Inflammatory macrophage (primary cell): ENCODE measurements around the gene INTS4.
"Not testable (repeated sequence)": the region's sequence is repeated elsewhere in the genome, so short reads cannot be mapped to it uniquely, and the experiment has no call there.

Experiments
- DNase-seq, 2 donors: peaks; one replicate each; pipeline ENCODE4 v3.0.0-alpha.2; 2020 to 2022

Gene INTS4

DNA sequence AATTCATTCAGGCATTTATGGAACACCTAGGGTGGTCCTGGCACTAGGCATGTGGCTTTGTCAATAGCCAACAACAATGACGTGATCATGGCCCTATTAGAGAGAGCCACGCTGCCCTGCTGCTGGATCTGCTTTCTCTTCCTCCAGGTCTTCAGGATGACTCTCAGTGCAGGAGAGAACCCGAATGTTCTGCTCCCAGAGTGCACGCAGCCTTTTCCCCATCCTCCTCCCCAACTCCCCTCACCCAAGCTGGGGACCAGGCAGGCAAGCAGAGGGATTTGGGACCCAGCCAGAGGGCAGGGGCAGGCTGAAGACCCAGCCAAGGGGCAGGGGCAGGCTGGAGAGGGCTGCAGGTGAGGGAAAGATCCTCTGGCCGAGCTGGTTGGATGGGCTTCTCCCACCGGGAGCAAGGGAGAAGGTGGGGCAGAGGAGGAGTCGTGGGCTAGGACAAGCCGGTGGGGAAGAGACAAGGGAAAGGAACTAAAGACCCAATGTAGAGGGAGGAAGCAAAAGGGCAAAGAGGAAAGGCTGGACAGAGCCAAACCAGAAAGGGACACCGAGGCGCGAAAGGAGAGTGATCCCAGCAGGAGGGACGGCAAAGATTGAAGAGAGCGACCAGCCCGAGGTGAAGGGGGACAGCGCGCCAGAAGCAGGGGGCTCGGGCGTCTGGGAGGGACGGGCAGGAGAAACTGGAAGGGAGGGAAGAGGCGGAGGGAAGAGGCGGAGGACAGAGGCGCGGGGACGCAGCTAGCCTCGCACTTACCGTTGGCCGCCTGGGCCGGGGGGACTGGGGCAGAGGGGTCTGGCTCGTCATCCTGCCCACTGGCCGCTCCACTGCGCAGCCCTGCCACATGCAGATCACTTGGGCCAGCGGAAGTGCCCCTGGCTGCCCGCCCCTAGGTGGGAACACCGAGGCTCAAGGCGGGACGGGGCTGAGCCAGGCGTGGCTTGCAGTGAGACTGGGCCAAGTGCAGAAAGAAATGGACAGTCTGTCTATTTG lies 28.2 kb upstream of the INTS4 start, which contains the start of gene KCTD14:
Gene KCTD14 (minus strand): TSS at position 880 of the 1,000 bp plus-strand sequence. CDS start 27 bp downstream, at position 853.
- no peak for DNase-seq

DNA sequence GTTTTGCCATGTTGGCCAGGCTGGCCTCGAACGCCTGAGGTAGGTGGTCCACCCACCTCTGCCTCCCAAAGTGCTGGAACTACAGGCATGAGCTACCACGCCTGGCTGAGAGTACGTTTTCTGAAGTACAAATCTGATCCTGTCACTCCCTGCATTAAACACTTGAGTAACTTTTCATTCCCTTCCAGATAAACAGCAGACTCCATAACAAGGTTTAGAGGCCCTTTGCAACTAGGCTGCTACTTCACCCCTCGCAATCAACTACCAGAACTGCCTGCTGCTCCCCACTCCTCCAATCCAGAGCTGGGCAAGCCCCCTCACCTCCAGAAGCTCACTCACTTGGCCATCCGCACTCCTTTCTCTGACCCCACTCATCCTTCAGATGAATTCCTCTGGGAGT lies 27.1 kb upstream of the INTS4 start:
- no peak for DNase-seq

DNA sequence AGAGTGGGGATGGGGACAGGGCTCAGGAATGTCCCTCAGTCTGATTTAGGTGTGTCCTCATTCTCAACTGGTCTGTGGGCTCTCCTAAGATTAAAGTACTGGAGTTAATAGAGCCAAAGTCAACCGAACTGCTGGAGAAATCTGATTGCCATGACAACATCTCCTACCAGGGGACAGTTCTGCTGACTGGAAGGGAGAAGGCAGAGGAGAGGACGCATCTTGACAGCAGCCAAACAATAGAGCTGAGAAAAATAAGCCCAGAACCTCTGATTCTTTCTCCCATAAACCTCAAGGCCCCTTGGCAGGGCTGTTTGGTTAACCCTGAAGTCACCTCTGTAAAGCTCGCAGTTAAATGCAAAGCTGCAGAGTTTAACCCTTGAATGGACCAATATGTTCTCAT lies 25.8 kb upstream of the INTS4 start:
- DNase-seq = no peak

DNA sequence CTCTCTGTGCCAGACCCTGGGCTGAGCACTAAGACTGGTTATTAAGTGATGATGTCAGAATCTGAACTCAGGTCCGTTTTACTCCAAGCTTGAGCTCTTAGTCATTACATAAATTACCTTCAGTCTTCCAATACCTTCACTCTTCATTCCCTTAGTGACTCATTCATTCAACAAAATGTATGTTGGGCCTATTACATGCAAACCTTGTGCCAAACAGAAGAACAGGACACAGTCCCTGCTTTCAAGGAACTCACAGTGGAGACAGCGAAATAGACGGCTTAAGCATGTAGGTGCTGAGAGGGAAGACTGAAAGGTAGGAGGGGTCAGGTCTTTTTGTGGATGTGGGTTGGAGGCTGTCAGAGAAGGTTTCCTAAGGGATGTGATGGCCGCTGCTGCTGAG lies 25.3 kb upstream of the INTS4 start:
- no peak for DNase-seq

DNA sequence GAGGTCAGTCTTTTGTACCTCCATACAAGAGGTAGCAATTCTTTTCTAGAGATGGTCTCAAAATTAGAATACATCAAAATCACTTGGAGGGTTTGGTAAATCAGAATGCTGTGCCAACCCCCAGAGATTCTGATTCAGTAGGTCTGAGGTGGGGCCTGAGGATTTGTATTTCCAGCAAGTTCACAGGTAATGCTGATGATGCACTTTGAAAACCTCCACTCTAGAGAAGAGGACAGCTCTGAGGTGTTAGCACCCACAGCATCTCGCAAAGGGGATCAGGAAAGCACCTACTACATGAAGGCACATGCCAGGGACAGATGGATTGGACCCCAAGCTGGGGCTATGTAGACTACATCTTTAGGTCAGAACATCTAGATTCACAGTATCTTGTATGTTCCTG lies 21.4 kb upstream of the INTS4 start:
- no peak for DNase-seq

DNA sequence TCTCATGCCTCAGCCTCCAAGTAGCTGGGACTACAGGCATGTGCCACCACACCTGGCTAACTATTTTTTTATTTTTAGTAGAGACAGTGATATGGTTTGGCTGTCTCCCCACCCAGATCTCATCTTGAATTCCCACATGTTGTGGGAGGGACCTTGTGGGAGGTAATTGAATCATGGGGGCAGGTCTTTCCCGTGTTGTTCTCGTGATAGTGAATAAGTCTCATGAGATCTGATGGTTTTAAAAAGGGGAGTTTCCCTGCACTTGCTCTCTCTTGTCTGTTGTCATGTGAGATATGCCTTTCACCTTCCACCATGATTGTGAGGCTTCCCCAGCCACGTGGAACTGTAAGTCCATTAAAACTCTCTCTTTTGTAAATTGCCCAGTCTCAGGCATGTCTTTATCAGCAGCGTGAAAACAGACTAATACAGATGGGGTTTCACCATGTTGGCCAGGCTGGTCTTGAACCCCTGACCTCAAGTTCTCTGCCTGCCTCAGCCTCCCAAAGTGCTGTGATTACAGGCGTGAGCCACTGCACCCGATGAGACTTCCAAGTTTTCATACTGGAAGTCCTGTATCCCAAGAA lies 20.6 kb upstream of the INTS4 start:
- DNase-seq = not testable (repeated sequence)

DNA sequence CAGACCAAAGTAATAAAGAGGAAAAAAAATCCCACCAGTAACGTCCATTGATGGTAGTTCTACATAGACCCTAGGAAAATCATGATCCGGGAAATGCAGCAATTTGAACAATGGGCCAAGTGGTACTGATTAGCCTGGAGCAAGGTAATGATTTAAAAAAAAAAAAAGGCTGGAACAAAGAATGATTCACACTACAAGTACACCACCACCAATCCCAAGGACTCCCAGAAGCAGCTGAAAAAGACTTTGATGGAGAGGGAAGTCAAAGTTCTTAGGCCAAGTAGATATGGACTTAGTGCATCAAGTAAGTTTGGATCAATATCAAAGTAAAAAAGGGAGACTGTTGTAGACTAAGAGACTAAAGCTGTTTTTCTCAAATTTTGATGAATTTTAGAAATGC lies 16.8 kb upstream of the INTS4 start:
- DNase-seq = no peak

DNA sequence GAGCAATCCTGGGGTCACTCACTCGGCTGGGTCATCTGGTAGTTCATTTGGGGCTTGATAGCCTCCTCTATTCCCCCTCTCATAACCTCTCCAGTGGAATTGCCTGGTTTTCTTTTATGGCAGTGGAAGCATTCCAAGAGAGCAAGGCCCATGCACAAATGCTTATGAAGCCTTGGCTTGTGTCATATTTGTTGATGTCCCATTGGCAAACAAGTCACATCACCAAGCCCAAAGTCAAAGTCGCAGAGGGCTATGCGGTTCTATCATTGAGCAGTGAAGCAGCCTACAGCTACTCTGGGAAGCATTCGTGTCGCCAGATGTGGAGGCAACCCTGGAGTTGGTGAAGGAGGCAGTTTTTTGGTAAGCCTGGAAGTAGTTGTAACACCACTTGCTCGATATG lies 16.3 kb upstream of the INTS4 start:
- no peak for DNase-seq

DNA sequence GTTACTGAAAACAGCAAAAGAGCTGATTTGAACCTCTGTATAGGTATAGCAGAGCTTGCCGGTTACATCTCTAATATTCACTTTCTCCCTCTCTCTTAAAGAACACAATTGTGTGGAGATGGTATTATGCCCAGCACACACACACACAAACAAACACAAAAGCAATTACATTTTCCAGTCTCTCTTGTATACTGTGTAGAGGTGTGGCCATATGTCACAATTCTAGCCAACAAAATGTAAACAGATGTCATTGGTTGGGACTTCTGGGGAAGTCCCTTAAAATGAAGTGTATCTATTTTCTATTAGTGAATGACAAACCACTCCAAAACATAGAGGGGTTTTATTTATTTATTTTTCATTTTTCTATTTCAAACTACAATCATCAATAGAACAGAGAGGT lies 15.8 kb upstream of the INTS4 start:
- no peak for DNase-seq

DNA sequence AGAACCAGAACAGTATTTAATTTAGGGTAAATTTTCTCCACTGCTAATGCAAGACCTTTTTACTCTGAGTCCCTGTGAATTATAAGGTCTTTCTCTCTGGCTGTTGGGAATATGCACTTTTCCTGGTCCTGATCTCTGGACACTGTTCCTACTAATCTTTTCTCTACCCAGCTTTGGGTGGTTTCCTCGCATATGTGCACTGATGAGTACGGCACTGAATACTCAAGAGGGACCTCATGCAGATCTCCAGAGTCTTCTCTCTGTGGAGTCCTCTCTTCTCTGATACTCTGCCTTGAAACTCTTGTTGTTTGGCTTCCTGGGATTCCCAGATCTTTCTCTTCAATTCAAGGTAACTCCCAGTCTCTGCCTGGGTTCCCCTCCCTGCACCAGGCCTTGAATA lies 14.6 kb upstream of the INTS4 start:
- DNase-seq = no peak

DNA sequence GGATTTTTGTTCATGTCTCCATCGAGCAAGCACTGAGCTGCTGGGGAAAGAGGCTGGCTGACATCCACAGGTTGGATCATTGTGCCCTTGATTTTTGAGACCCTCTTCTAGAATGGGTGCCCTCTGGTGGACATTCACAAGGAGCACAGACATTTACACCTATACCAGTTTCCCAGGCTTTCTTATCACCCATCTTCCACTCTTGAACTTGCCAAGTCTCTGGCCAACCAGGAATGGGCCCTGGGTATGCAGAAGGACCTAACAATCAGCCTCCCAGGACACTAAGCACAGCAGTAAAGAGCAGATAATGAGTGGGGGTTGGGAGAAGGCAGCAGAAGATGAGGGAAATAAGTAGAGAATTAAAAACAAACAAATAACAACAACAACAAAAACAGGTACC lies 5.7 kb upstream of the INTS4 start:
- peak; percentile 28 to 30 for DNase-seq

DNA sequence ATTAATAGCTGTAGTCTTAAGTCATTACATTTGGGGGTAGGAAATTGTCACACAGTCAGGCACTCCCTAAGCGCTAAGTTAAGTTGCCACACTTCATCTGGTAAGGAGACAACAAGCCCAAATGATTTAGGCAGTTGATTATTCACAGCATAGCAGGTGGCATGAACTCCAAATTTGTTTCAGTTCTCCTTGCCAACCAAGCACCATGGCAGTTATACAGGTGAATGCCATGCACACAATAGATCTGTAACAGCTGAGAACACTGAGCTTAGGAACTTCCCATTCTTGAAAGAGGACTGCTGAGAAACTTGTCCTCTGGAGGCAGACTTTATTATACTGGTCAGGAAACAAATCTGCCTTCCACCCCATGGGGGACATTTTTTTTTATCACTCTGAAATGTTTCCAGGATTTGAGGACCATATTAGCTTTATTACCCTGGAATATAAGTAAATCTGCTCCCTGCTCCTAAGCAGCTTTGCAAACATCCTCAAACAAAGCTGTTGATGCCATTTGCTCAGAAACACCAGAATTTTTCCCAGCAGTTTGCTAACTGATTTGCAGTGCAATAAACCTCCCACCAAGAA lies 5.1 kb upstream of the INTS4 start:
- DNase-seq = no peak

DNA sequence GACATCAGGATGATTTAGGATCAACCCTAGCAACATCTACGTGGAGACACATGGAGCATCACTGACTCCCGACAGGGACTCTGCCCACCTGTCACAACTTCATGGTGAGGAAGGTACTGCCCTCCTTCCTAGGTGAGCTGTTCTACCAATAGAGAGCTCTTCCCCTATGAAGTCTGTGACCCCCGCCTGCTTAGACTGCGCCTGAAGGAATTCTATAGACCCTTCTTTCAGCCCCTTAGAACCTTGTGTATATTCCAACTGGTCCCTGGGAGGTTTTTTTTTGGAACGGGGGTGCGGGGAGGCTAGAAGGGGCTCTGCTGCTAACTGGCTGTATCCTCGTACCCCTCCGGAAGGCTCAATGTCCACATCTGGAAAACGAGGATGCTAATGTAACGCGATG lies 566 bp downstream of the INTS4 start:
- DNase-seq = no peak

DNA sequence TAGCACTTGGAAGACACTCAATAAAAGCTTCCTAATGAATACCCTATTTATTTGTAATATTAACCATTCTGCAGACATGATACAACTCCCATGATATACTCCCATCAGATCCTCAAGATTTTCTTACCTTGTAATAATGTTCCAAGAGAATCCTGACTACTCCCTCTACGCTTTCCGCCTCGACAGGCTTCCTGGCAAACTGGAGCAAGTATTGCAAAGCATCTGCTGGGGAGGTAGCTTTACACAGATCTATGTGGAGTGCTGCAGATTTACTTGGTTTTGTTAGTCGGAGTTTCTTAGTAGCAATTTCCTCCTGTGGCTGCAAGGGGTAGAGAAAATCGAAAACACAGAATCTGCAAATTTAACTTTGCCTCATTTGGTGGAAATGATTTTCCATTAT lies 3.5 kb downstream of the INTS4 start:
- DNase-seq = no peak

DNA sequence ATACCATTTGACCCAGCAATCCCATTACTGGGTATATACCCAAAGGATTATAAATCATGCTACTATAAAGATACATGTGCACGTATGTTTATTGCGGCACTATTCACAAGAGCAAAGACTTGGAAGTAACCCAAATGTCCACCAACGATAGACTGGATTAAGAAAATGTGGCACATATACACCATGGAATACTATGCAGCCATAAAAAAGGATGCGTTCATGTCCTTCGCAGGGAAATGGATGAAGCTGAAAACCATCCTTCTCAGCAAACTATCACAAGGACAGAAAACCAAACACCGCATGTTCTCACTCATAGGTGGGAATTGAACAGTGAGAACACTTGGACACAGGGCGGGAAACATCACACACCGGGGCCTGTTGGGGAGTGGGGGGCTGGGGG lies 8.0 kb downstream of the INTS4 start:
- DNase-seq = not testable (repeated sequence)

DNA sequence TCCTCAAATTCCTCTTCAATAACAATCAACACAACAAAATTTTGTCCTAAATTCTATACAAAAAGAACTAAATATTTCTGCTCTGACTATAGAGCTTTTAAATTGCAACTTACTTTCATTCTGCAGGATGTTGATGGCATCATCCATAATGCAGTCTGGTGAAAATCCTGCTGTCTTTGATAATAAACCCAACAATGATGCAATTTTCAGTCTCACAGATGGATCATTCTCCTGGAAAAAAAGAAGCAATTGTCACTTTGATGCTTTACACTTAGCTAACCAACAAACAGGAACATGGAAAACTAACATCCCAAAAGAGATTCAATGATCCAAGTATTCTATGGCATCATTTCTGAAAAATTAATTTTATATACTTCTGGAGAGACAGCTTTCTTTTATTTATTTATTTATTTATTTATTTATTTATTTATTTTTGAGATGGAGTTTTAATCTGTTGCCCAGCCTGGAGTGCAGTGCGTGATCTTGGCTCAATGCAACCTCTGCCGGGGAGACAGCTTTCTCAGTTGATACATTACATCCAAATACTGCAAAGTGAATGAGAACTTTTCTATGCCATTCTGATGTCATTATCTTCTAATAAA lies 13.0 kb downstream of the INTS4 start:
- no peak for DNase-seq

DNA sequence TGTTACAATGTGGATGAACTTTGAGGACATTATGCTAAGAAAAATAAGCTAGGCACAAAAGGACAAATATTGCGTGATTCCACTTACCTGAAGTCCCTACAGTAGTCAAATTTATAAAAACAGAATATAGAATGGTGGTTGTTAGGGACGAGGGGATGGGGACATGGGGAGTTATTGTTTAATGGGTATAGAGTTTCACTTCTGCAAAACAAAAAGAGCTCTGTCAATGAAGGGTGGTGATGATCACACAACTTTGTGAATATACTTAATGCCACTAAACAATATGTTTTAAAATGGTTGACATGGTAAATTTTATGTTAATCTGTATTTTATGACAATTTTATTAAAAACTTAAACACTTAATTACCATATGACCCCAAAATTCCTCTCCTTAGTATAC lies 26.1 kb downstream of the INTS4 start:
- peak; percentile 1 to 19 for DNase-seq

DNA sequence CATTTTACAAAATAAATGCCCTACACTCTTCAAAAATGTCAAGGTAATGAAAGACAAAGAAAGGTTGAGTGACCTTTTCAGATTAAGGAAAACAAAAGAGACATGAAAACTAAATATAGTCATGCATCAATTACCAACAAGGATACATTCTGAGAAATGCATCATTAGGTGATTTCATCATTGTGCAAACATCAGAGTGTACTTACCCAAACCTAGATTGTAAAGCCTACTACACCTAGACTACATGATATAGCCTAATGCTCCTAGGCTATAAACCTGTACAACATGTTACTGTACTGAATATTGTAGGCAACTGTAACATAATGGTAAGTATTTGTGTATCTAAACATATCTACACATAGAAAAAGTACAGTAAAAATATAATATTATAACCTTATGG lies 26.7 kb downstream of the INTS4 start:
- DNase-seq = no peak

DNA sequence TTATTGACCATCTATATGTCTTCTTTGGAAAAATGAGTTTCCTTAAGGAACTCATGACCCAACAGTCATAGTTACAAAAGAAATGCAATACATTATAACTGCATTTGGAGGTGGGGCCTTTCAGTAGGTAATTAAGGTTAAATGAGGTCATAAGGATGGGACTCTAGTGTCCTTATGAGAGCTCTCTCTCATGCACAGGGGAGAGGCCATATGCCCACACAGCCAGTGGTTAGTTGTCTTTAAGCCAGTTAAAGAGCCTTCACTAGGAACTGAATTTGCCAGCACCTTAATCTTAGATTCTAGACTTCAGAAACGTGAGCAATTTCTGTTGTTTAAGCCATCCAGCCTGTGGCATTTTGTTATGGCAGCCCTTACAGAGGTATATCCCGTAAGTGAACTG lies 27.3 kb downstream of the INTS4 start:
- no peak for DNase-seq

DNA sequence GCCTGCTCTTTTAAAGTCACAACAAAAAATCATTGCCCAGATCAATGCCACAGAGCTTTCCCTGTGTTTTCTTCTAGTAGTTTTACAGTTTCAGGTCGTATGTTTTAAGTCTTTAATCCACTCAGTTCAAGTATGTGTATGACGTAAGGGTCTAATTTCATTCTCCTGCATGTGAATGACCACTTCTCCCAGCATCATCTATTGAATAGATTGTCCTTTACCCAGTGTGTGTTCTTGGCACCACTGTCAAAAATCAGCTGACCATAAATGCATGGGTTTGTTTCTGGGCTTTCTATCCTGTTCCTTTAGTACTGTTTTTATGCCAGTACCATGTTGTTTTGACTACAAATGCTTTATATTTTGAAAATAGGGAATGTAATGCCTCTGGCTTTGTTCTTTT lies 28.1 kb downstream of the INTS4 start:
- no peak for DNase-seq

DNA sequence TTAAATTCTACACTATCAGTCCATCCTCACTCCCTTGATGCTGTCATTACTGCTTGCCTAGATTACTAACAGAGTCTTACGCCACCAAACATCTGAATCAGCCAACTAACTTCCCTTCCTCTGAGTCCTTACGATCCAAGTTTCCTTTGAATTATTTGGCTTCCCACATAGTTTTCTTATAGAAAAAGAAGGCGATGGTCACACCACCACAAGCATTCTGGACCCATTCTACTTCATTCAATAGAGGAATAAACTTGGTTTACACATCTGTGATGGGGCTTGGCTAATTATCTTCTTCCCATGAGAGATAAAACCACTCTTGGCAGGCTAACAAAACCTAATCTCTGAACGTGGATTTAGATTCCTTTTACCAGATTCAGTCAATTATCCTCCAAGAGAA lies 35.0 kb downstream of the INTS4 start:
- DNase-seq = peak; percentile 26 to 30

DNA sequence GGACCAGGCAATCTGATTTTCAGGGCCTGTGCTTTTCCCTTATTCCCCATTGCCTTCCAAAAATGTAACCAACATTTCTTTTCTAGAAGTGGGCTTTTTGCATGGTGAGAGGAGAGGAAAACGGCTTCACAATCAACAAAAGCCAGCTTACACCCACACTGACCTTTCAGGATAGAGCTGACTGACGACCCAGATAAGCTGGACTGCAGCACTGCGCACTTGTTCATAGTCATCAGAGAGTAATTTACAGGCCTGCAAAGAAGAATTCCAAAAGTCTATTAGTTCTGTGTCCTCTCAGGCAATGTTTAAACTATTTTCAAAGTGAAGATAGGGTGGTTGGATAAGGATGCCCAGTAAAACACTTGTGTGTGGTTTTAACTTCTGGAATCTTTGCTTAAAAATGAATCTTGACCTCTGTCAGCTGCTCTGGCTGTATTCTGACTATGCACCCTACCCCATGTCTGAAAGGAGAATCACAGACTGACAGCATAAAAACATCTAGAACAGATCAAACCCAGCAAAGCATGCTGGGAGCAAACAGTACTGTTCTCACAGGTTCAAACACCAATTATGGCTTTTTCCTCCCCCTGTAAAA lies 35.8 kb downstream of the INTS4 start:
- not testable (repeated sequence) for DNase-seq

DNA sequence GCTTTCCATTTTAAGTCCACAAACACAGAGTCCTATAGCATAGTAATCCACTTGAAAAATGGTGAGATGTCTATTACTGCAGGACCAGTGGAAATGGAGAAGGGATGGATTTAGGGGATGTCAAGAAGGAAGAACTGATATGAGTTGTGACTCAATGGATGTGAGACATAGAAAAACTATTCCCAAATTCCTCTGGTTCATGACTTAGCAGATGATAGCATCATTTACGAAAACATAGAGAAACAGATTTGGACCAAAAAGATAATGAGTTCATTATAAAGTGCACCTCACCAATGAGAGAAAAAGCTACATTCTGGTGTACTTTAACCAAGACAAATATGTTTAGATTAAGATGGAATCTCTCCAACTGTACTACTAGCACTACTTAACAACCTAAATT lies 51.2 kb downstream of the INTS4 start:
- not testable (repeated sequence) for DNase-seq
